ENCODE results near the gene FGB.

The FGB gene

GRCh38 chr4:154615211-154615610, 52.4 kb downstream of the FGB start:
- H3K36me3 Mint-ChIP-seq (ENCODE audit: low read depth) = no peaks in the 10 kb centered on the region
- no peak overlapping the region for H3K4me3 Mint-ChIP-seq
- peaks cover 8% of the 10 kb centered on the region for H3K4me1 Mint-ChIP-seq (ENCODE audit: low read depth)
- H3K9me3 Mint-ChIP-seq = no peaks in the 10 kb centered on the region
- no peak for DNase-seq
- H3K27ac Mint-ChIP-seq = no peak overlapping the region
- peaks cover 8% of the 10 kb centered on the region for H3K27me3 Mint-ChIP-seq

GRCh38 chr4:154616287-154616686, 53.5 kb downstream of the FGB start:
- Mint-ChIP-seq H3K36me3 (ENCODE audit: low read depth) (no peaks in the 10 kb centered on the region), H3K4me3 (no peak overlapping the region), H3K4me1 (ENCODE audit: low read depth) (peaks cover 8% of the 10 kb centered on the region), H3K27me3 (peaks cover 8% of the 10 kb centered on the region), H3K27ac (no peak overlapping the region), H3K9me3 (no peaks in the 10 kb centered on the region)
- DNase-seq = no peak

- Mint-ChIP-seq H3K4me1 (ENCODE audit: low read depth) (peaks cover 8% of the 10 kb centered on the region), H3K27ac (no peak overlapping the region), H3K36me3 (ENCODE audit: low read depth) (no peaks in the 10 kb centered on the region), H3K9me3 (no peaks in the 10 kb centered on the region), H3K4me3 (no peak overlapping the region), H3K27me3 (peaks cover 8% of the 10 kb centered on the region)
- no peak for DNase-seq
These were observed 53.9 kb downstream of the FGB start for GRCh38 chr4:154616731-154617130.

GRCh38 chr4:154617820-154618317, 55.1 kb downstream of the FGB start:
- H3K27ac Mint-ChIP-seq = no peak overlapping the region
- no peak overlapping the region for H3K4me3 Mint-ChIP-seq
- no peaks in the 10 kb centered on the region for H3K9me3 Mint-ChIP-seq
- no peak for DNase-seq
- H3K4me1 Mint-ChIP-seq (ENCODE audit: low read depth) = peaks cover 8% of the 10 kb centered on the region
- H3K27me3 Mint-ChIP-seq = peaks cover 5% of the 10 kb centered on the region
- H3K36me3 Mint-ChIP-seq (ENCODE audit: low read depth) = no peaks in the 10 kb centered on the region

GRCh38 chr4:154618708-154619315, 56.0 kb downstream of the FGB start:
- Mint-ChIP-seq H3K4me3 (no peak overlapping the region), H3K4me1 (ENCODE audit: low read depth) (peaks cover 8% of the 10 kb centered on the region), H3K9me3 (no peaks in the 10 kb centered on the region), H3K27me3 (peaks cover 3% of the 10 kb centered on the region), H3K27ac (no peak overlapping the region), H3K36me3 (ENCODE audit: low read depth) (no peaks in the 10 kb centered on the region)
- DNase-seq = peak; percentile 53

- H3K4me3 Mint-ChIP-seq = no peak overlapping the region
- H3K9me3 Mint-ChIP-seq = no peaks in the 10 kb centered on the region
- no peak overlapping the region for H3K27ac Mint-ChIP-seq
- H3K4me1 Mint-ChIP-seq (ENCODE audit: low read depth) = peaks cover 8% of the 10 kb centered on the region
- no peaks in the 10 kb centered on the region for H3K36me3 Mint-ChIP-seq (ENCODE audit: low read depth)
- DNase-seq = no peak
- peaks cover 6% of the 10 kb centered on the region for H3K27me3 Mint-ChIP-seq
These were observed 57.3 kb downstream of the FGB start for GRCh38 chr4:154620111-154620510.

Measured in activated T-cell treated with anti-CD3 and anti-CD28 coated beads, Interleukin-2, amount 50 U/mL, for 24 hours (primary cell).